ENCODE measurements around the gene ZSCAN10.
A peak's percentile ranks its signal among the peaks of the same experiment; 100 is the strongest.
"Not testable (repeated sequence)": the region's sequence is repeated elsewhere in the genome, so short reads cannot be mapped to it uniquely, and the experiment has no call there.

ZSCAN10 gene

GRCh38 chr16:3098459-3099394 lies at the start of gene ZSCAN10:
TSS of gene ZSCAN10 (minus strand) at chr16:3099294. CDS start at chr16:3092937, 6,357 bp downstream.
- DNase-seq = no peak

- no peak for DNase-seq
These were observed 49.4 kb upstream of the ZSCAN10 start for GRCh38 chr16:3148256-3149192.

GRCh38 chr16:3147757-3148104 lies 48.6 kb upstream of the ZSCAN10 start:
- no peak for DNase-seq

- DNase-seq = no peak
These were observed 48.1 kb upstream of the ZSCAN10 start for GRCh38 chr16:3147046-3147756.

- no peak for DNase-seq
These were observed 46.6 kb upstream of the ZSCAN10 start for GRCh38 chr16:3145660-3146059.

GRCh38 chr16:3145151-3145550 lies 46.1 kb upstream of the ZSCAN10 start:
- DNase-seq = no peak

- no peak for DNase-seq
These were observed 45.4 kb upstream of the ZSCAN10 start for GRCh38 chr16:3144321-3144983.

- DNase-seq = no peak
These were observed 44.7 kb upstream of the ZSCAN10 start for GRCh38 chr16:3143598-3144320.

GRCh38 chr16:3143189-3143588 lies 44.1 kb upstream of the ZSCAN10 start:
- DNase-seq = no peak

- DNase-seq = no peak
These were observed 43.7 kb upstream of the ZSCAN10 start for GRCh38 chr16:3142770-3143169.

- DNase-seq = no peak
These were observed 43.2 kb upstream of the ZSCAN10 start for GRCh38 chr16:3142327-3142726.

- no peak for DNase-seq
These were observed 42.8 kb upstream of the ZSCAN10 start for GRCh38 chr16:3141781-3142311.

GRCh38 chr16:3140603-3141427 lies 41.7 kb upstream of the ZSCAN10 start:
- no peak for DNase-seq

- not testable (repeated sequence) for DNase-seq
These were observed 40.5 kb upstream of the ZSCAN10 start for GRCh38 chr16:3139561-3139960.

GRCh38 chr16:3138823-3139426 lies 39.8 kb upstream of the ZSCAN10 start:
- DNase-seq = no peak

- DNase-seq = no peak
These were observed 39.2 kb upstream of the ZSCAN10 start for GRCh38 chr16:3138342-3138741.

- no peak for DNase-seq
These were observed 38.2 kb upstream of the ZSCAN10 start for GRCh38 chr16:3137267-3137666.

- no peak for DNase-seq
These were observed 36.1 kb upstream of the ZSCAN10 start for GRCh38 chr16:3135126-3135715.

- peak; percentile 90 to 93 for DNase-seq
These were observed 35.4 kb upstream of the ZSCAN10 start, which contains the start of gene ZNF213 for GRCh38 chr16:3134338-3135125. TSS of gene ZNF213 (plus strand) at chr16:3135029. CDS start at chr16:3137281, 2,252 bp downstream.

Measured in activated T-cell treated with anti-CD3 and anti-CD28 coated beads, Interleukin-2, amount 50 U/mL, for 48 hours (primary cell).